GM18951 (cell line): ENCODE data around the gene ARMC2.

ENCODE experiments used
- POLR2A ChIP-seq: IDR thresholded peaks from 4 replicates; pipeline ENCODE4 v1.6.1; 2011; ENCODE audit warnings: mild to moderate bottlenecking; ENCODE audit not compliant: insufficient read length, insufficient read depth; ENCODE audit errors: extremely low read depth
- in situ Hi-C: fragments of 300-500 bp; cut with MboI; formaldehyde crosslinking; loops from one replicate; pipeline ENCODE4 v1.12.0; 2022; ENCODE audit warnings: low sequenced_read_pairs, mixed read lengths, inconsistent platforms; ENCODE audit not compliant: unreplicated experiment

ARMC2 gene, protein sequence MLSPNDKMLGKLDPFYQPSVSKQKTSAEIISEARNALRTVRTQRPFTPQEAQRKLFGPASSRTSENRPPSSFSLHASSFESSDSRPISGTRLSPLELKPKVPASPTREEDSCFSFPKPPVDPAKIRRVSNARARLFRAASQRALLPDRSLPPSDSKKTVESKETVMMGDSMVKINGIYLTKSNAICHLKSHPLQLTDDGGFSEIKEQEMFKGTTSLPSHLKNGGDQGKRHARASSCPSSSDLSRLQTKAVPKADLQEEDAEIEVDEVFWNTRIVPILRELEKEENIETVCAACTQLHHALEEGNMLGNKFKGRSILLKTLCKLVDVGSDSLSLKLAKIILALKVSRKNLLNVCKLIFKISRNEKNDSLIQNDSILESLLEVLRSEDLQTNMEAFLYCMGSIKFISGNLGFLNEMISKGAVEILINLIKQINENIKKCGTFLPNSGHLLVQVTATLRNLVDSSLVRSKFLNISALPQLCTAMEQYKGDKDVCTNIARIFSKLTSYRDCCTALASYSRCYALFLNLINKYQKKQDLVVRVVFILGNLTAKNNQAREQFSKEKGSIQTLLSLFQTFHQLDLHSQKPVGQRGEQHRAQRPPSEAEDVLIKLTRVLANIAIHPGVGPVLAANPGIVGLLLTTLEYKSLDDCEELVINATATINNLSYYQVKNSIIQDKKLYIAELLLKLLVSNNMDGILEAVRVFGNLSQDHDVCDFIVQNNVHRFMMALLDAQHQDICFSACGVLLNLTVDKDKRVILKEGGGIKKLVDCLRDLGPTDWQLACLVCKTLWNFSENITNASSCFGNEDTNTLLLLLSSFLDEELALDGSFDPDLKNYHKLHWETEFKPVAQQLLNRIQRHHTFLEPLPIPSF

GRCh38 chr6:108848116-108848868 is at the start of gene ARMC2:
TSS of gene ARMC2 (plus strand) at chr6:108848422. CDS start at chr6:108854268, 5,846 bp downstream.
- peak; percentile 32 for TF ChIP-seq POLR2A
- in situ Hi-C loops, result no loop called here

- no peak for TF ChIP-seq POLR2A
- in situ Hi-C loops, result no loop called here
Observed at GRCh38 chr6:108798670-108799353, 49.4 kb upstream of the ARMC2 start.

GRCh38 chr6:108799354-108799717 is 48.9 kb upstream of the ARMC2 start:
- in situ Hi-C loops, result no loop called here
- no peak for TF ChIP-seq POLR2A

GRCh38 chr6:108799791-108800190 is 48.4 kb upstream of the ARMC2 start:
- TF ChIP-seq POLR2A, result no peak
- in situ Hi-C loops, result no loop called here

GRCh38 chr6:108800427-108800864 is 47.8 kb upstream of the ARMC2 start:
- in situ Hi-C loops, result no loop called here

DNA sequence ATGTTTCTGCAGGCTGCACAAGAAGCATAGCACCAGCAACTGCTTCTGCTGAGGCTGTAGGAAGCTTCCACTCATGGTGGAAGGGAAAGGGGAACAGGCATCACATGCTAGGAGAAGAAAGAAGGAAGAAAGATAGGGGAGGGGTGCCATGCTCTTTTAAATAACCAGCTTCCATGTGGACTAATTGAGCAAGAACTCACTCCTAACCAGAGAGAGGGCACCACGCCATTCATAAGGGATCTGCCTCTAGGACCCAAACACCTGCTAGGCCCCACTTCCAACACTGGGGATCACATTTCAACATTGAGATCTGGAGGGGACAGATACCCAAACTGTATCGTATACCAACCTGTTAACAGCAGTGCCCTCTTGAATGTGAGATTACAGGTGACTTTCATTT is 46.9 kb upstream of the ARMC2 start:
- TF ChIP-seq POLR2A, result no peak
- in situ Hi-C loops, result no loop called here

More at GRCh38 chr6:108800427-108800864, 47.8 kb upstream of the ARMC2 start:
- TF ChIP-seq POLR2A, result no peak

- TF ChIP-seq POLR2A, result no peak
- in situ Hi-C loops, result no loop called here
Observed at GRCh38 chr6:108803982-108804490, 44.2 kb upstream of the ARMC2 start.

DNA sequence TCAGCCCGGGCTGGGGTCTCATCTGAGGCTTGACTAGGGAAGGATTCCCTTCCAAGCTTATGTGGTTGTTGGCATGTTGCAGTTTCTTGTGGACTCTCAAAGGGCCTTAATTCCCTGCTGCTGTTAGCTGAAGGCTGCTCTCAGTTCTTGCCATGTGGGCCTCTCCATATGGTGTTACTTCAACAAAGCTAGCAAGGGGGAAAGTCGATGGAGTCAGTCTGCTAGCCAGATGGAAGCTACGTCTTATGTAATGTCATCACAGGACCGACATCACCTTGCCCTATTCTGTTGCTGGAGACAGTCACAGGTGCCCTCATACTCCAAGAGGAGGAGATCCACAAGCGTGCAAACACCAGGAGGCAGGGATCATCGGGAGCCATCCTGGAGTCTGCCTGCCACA is 43.3 kb upstream of the ARMC2 start:
- in situ Hi-C loops, result no loop called here
- TF ChIP-seq POLR2A, result no peak

DNA sequence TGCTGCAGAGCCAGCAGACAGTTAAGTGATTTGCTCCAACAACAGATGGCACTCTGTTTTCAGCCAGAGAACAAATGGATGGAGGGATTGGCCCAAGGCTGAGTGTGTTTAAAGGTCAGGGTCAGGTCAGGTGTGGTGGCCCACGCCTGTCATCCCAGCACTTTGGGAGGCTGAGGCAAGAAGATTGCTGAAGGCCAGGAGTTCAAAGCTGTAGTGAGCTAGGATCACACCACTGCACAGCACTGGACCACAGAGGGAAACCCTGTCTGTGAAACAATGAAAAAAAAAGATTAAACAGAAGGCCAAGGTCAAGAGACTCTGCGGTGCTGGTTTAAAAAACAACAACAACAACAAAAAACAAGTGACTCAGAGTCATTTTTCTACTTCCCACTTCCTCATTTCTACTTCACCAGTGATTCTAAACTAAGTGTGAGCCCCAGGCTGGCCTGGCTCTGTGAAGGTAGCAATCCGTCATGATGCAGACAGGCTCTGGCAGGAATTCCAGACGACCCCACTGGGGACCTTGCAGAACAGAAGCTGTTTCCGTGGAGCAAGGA is 42.5 kb upstream of the ARMC2 start:
- TF ChIP-seq POLR2A, result no peak
- in situ Hi-C loops, result no loop called here

DNA sequence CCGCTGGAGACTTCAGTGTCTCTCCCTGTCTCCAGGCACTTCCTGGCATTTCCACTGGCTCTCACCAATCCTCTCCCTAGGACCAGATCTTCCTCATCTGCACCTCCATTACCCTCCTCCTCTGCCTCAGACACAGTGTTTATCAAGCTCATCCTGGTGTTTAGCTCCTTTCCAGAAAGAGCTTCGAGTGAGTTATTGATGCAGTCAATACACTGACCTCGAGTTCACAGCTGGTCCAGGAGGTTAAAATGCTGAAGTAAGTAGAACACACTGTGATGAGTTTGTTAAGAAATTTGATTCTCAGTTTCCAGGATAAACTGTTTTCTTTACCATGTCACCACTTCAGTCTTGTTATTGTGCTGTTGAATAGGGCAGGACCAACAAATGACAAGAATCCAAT is 42.1 kb upstream of the ARMC2 start:
- no peak for TF ChIP-seq POLR2A
- in situ Hi-C loops, result no loop called here

DNA sequence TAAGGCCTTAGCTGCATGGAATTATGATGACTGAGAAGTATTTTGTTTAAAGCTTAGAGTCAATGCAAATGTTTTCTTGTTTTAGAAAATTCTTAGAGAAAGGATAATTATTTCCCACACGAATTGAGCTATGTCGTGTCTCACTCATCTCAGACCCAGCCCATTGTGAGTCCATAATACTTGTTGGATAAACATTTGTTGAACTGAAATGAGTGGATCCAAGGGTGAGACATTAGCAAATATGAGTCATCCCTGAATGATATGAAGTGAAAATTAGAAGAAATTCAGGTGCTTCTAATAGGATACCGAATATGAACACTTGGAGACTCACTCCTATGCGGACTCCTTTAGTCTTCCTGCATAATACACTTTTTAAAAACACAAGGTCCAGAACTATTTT is 41.6 kb upstream of the ARMC2 start:
- in situ Hi-C loops, result no loop called here
- no peak for TF ChIP-seq POLR2A

DNA sequence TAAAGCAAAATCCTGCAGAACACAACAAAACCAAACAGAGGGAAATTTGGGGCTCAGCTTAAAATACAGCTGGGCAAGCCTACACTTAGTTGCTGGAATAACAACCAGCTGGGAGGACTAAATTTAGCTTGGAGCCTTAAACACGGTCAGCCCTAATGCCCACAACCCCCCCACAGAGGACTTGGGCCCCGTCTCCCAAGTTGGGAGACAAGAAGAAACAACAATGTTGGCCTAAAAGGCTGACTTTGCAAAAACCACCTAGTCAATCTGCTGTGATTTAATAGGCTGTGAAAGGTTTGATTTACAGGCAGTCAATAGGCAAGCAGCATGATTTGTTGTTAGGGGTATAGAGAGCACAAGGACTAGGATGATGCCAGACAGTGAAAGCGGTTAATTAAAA is 40.3 kb upstream of the ARMC2 start:
- no peak for TF ChIP-seq POLR2A
- in situ Hi-C loops, result no loop called here
